GM15510 (cell line): ENCODE results near the gene ENPP1.

Experiments used
- POLR2A ChIP-seq: IDR thresholded peaks from 3 replicates; pipeline ENCODE4 v1.6.1; 2011; ENCODE audit warnings: borderline replicate concordance; ENCODE audit not compliant: insufficient read length; ENCODE audit errors: extremely low read depth

ENPP1 gene

DNA sequence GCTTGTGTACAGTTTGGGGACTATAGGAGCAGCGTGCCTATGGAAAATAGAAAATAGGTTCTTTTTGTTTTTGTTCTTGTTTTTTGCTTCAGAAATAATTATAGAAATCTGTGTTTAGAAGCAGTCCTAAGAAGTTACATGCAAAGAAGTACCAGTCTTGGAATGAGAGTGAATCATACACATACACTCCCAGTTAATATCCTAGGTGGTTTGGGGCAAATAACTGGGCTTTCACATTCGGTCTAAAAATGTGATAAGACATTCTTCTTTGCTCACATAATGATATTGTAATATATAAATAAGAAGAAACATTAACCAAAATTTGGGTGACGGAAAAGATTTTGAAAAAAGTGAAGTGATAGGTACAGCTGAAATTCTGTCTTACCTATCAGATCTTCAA, 61.0 kb downstream of the ENPP1 start:
- TF ChIP-seq POLR2A, result no peak

GRCh38 chr6:131875647-131876046, 67.8 kb downstream of the ENPP1 start:
- no peak for TF ChIP-seq POLR2A

DNA sequence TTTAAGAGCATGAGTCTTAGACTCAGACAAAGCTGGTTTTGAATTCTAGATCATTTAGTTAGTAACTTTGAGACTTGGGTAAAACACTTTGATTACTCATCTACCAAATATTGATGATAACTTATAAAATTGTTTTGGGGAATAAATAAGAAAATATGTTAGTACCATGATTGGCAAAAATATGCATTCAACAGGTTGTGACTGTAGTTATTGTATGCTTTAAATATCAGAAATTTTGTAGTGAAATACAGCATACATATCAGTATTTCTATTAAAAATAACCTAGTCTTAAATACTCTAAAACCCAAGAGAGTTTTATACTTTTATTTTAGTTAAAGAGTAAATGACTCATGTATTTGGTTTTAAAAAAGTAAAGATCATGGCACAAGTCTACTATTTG, 68.7 kb downstream of the ENPP1 start:
- no peak for TF ChIP-seq POLR2A

DNA sequence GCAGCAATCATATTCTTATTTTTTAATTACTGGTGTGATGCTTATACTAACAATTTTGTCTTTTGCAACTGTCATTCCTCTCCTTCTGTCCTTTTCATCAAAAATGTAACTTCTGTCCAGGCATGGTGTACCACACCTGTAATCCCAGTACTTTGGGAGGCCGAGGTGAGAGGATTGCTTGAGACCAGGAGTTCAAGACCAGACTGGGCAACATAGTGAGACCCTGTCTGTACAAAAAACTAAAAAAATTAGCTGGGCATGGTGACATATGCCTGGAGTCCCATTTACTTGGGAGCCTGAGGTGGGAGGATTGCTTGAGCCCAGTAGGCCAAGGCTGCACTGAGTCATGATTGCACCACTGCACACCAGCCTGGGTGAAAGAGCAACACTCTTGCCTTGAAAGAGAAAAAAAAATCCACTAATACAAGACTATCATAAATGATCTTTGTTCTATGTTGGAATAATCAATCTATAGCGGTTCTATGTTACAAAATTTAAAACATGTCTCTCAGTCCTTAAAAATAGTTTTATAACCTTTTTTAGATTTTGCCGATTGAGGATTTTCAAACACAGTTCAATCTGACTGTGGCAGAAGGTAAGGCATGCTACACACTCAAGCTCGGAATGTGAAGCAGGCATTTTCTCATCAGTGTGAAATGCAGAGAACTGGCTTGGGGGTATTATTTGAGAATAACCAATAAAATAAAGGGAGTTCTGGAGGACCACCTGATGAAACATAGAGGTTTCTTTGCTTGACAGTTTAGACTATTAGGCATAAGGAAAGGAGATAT, 70.4 kb downstream of the ENPP1 start:
- no peak for TF ChIP-seq POLR2A

DNA sequence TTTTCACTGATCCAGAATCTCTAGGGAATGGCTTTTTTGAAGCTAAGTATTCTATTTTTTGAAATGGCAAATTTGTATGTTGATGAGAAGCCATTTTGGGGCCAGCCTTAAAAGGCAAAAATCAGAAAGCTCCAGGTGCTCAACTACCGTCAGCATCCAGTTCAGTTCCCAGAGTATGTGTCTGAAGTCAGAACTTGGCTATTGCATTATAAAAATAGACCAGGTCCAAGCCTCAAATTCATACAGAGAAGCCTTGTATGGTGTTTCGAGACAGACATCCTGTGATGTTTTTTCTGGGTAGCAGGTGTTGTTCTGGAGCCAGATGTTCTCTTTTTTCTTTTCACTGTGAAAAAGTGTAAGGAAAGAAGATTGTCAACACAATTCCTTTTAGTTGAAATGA, 75.2 kb downstream of the ENPP1 start:
- no peak for TF ChIP-seq POLR2A

- TF ChIP-seq POLR2A, result no peak
These were observed 77.4 kb downstream of the ENPP1 start for GRCh38 chr6:131885237-131885636.

DNA sequence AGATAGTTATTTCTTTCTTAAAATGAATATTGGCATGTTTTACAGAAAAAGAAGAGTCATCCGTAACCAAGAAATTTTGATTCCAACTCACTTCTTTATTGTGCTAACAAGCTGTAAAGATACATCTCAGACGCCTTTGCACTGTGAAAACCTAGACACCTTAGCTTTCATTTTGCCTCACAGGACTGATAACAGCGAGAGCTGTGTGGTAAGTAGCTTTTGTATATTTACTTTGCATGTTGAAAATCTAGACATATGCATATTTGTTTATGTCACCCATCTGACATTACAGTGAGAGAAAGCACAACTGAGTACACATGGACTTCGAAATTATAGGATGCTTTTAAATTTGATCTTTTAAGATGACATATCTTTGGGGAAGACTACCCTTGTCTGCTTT, 78.7 kb downstream of the ENPP1 start:
- TF ChIP-seq POLR2A, result no peak

DNA sequence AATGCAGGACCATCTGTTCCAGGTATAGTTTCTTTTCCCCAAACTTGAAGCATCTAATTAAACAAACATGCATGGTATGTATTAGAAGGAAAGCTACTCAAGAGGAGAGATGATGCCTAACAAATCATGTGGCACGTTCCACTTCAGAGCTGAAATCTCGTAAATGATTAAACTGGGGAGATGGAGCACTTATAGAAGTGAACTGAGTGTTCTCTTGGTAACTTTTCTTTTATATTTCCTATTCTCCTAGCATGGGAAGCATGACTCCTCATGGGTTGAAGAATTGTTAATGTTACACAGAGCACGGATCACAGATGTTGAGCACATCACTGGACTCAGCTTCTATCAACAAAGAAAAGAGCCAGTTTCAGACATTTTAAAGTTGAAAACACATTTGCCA, 82.3 kb downstream of the ENPP1 start:
- no peak for TF ChIP-seq POLR2A

- no peak for TF ChIP-seq POLR2A
These were observed 85.4 kb downstream of the ENPP1 start for GRCh38 chr6:131893198-131893597.

GRCh38 chr6:131894493-131895424, 86.9 kb downstream of the ENPP1 start:
- no peak for TF ChIP-seq POLR2A

DNA sequence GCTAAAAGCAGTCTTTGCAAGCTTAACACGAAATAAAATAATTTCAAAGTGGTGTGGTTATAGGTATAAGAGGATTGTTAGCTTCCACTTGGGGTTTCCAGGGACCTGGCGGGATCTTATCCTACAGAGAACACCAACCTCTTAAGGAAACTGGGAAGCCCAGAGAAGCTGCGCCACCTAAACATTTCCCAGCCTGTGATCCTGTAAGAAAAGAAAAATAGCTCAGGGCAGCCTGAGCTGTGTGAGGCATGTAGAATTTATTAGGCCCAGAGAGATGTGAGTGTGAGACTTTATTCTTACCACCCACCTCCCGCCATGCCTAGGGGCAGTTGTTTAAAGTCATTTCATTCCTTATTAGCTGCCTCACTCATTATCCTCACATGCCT, 89.2 kb downstream of the ENPP1 start:
- no peak for TF ChIP-seq POLR2A

GRCh38 chr6:131897621-131898020, 89.8 kb downstream of the ENPP1 start:
- TF ChIP-seq POLR2A, result no peak

- no peak for TF ChIP-seq POLR2A
These were observed 90.9 kb downstream of the ENPP1 start for GRCh38 chr6:131898718-131899117.

- no peak for TF ChIP-seq POLR2A
These were observed 92.4 kb downstream of the ENPP1 start for GRCh38 chr6:131900231-131900630.

GRCh38 chr6:131909408-131910218, 101.8 kb downstream of the ENPP1 start:
- TF ChIP-seq POLR2A, result no peak

DNA sequence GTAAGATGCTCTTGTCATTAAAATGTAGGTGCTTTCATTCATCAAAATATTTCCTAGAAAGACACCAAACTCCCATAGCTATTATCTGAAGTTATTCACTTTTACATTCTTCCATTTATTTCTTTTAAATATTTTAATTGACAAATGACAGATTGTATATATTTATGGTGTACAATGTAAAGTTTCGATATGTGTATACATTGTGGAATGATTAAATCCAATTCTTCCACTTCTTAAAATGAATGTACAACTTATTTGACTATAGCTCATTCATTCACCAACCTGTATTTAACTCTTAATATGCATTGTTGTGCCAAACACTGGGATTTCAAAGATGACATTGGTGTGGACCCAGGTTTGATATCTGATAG, 102.4 kb downstream of the ENPP1 start:
- TF ChIP-seq POLR2A, result no peak

DNA sequence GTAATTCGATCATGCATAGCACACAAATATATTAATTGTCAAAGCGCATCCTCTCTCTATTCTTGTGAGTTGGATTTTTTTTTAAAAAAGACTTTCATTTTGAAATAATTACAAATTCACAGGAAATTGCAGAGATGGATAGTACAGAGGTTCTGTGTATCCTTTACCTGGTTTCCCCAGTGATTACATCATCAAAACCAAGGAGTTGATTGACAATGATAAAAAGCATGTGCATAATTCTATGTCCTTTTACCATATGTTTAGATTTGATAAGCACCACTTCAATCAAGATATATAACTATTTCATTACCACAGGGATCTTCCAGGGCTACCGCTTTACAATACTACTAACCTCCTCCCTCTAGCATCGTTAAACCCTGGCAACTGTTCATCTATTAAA, 103.1 kb downstream of the ENPP1 start:
- no peak for TF ChIP-seq POLR2A
